ENCODE results near the gene PTPRT. TPM values are rescaled to one million over a fixed set of nuclear protein-coding genes. Genes with fewer than 3 reads are reported as not detected.

The PTPRT gene
- total RNA-seq, 1 donor = under 0.01 TPM

GRCh38 chr20:42097741-42098140, 1092.0 kb downstream of the PTPRT start:
- H3K4me1 ChIP-seq (ENCODE audit: insufficient read depth, low read length) = no peaks in the 10 kb centered on the region
- H3K4me3 ChIP-seq (ENCODE audit: low read length) = no peak overlapping the region
- no peaks in the 10 kb centered on the region for H3K27me3 ChIP-seq (ENCODE audit: insufficient read depth, low read length)
- no peaks in the 10 kb centered on the region for H3K9me3 ChIP-seq (ENCODE audit: low read depth, low read length)

GRCh38 chr20:42095221-42095620, 1094.5 kb downstream of the PTPRT start:
- Histone ChIP-seq H3K4me3 (ENCODE audit: low read length) (no peak overlapping the region), H3K4me1 (ENCODE audit: insufficient read depth, low read length) (no peaks in the 10 kb centered on the region)

GRCh38 chr20:42093542-42094440, 1095.9 kb downstream of the PTPRT start:
- Histone ChIP-seq H3K4me3 (ENCODE audit: low read length) (no peak overlapping the region), H3K9me3 (ENCODE audit: low read depth, low read length) (no peaks in the 10 kb centered on the region), H3K27me3 (ENCODE audit: insufficient read depth, low read length) (no peaks in the 10 kb centered on the region), H3K4me1 (ENCODE audit: insufficient read depth, low read length) (no peaks in the 10 kb centered on the region)

More at GRCh38 chr20:42095221-42095620, 1094.5 kb downstream of the PTPRT start:
- no peaks in the 10 kb centered on the region for H3K27me3 ChIP-seq (ENCODE audit: insufficient read depth, low read length)
- no peaks in the 10 kb centered on the region for H3K9me3 ChIP-seq (ENCODE audit: low read depth, low read length)

- Histone ChIP-seq H3K9me3 (ENCODE audit: low read depth, low read length) (no peaks in the 10 kb centered on the region), H3K27me3 (ENCODE audit: insufficient read depth, low read length) (no peaks in the 10 kb centered on the region), H3K4me3 (ENCODE audit: low read length) (no peak overlapping the region), H3K4me1 (ENCODE audit: insufficient read depth, low read length) (no peaks in the 10 kb centered on the region)
Measured at GRCh38 chr20:42093041-42093440, 1096.7 kb downstream of the PTPRT start.

GRCh38 chr20:42085366-42085765, 1104.3 kb downstream of the PTPRT start:
- no peaks in the 10 kb centered on the region for H3K4me1 ChIP-seq (ENCODE audit: insufficient read depth, low read length)
- no peaks in the 10 kb centered on the region for H3K27me3 ChIP-seq (ENCODE audit: insufficient read depth, low read length)

GRCh38 chr20:42083280-42083679, 1106.4 kb downstream of the PTPRT start:
- Histone ChIP-seq H3K4me1 (ENCODE audit: insufficient read depth, low read length) (no peaks in the 10 kb centered on the region), H3K4me3 (ENCODE audit: low read length) (no peak overlapping the region)

More at GRCh38 chr20:42085366-42085765, 1104.3 kb downstream of the PTPRT start:
- Histone ChIP-seq H3K9me3 (ENCODE audit: low read depth, low read length) (no peaks in the 10 kb centered on the region), H3K4me3 (ENCODE audit: low read length) (no peak overlapping the region)

GRCh38 chr20:42082611-42083010, 1107.1 kb downstream of the PTPRT start:
- Histone ChIP-seq H3K9me3 (ENCODE audit: low read depth, low read length) (no peaks in the 10 kb centered on the region), H3K4me1 (ENCODE audit: insufficient read depth, low read length) (no peaks in the 10 kb centered on the region), H3K4me3 (ENCODE audit: low read length) (no peak overlapping the region)

More at GRCh38 chr20:42083280-42083679, 1106.4 kb downstream of the PTPRT start:
- Histone ChIP-seq H3K9me3 (ENCODE audit: low read depth, low read length) (no peaks in the 10 kb centered on the region), H3K27me3 (ENCODE audit: insufficient read depth, low read length) (no peaks in the 10 kb centered on the region)

GRCh38 chr20:42080956-42081355, 1108.8 kb downstream of the PTPRT start:
- no peaks in the 10 kb centered on the region for H3K4me1 ChIP-seq (ENCODE audit: insufficient read depth, low read length)
- H3K9me3 ChIP-seq (ENCODE audit: low read depth, low read length) = no peaks in the 10 kb centered on the region
- H3K4me3 ChIP-seq (ENCODE audit: low read length) = no peak overlapping the region
- H3K27me3 ChIP-seq (ENCODE audit: insufficient read depth, low read length) = no peaks in the 10 kb centered on the region

More at GRCh38 chr20:42082611-42083010, 1107.1 kb downstream of the PTPRT start:
- H3K27me3 ChIP-seq (ENCODE audit: insufficient read depth, low read length) = no peaks in the 10 kb centered on the region

- H3K27me3 ChIP-seq (ENCODE audit: insufficient read depth, low read length) = no peaks in the 10 kb centered on the region
- no peaks in the 10 kb centered on the region for H3K9me3 ChIP-seq (ENCODE audit: low read depth, low read length)
- H3K4me1 ChIP-seq (ENCODE audit: insufficient read depth, low read length) = no peaks in the 10 kb centered on the region
- no peak overlapping the region for H3K4me3 ChIP-seq (ENCODE audit: low read length)
Measured at GRCh38 chr20:42074944-42075343, 1114.8 kb downstream of the PTPRT start.

- Histone ChIP-seq H3K27me3 (ENCODE audit: insufficient read depth, low read length) (no peaks in the 10 kb centered on the region), H3K4me1 (ENCODE audit: insufficient read depth, low read length) (no peaks in the 10 kb centered on the region), H3K9me3 (ENCODE audit: low read depth, low read length) (no peaks in the 10 kb centered on the region), H3K4me3 (ENCODE audit: low read length) (no peak overlapping the region)
Measured at GRCh38 chr20:42067596-42067995, 1122.1 kb downstream of the PTPRT start.

GRCh38 chr20:42067174-42067573, 1122.5 kb downstream of the PTPRT start:
- no peaks in the 10 kb centered on the region for H3K9me3 ChIP-seq (ENCODE audit: low read depth, low read length)
- no peaks in the 10 kb centered on the region for H3K27me3 ChIP-seq (ENCODE audit: insufficient read depth, low read length)
- H3K4me3 ChIP-seq (ENCODE audit: low read length) = no peak overlapping the region
- no peaks in the 10 kb centered on the region for H3K4me1 ChIP-seq (ENCODE audit: insufficient read depth, low read length)

GRCh38 chr20:42063141-42063540, 1126.6 kb downstream of the PTPRT start:
- H3K4me1 ChIP-seq (ENCODE audit: insufficient read depth, low read length) = no peaks in the 10 kb centered on the region
- H3K27me3 ChIP-seq (ENCODE audit: insufficient read depth, low read length) = no peaks in the 10 kb centered on the region
- no peaks in the 10 kb centered on the region for H3K9me3 ChIP-seq (ENCODE audit: low read depth, low read length)
- no peak overlapping the region for H3K4me3 ChIP-seq (ENCODE audit: low read length)

GRCh38 chr20:42053350-42053749, 1136.4 kb downstream of the PTPRT start:
- Histone ChIP-seq H3K9me3 (ENCODE audit: low read depth, low read length) (no peaks in the 10 kb centered on the region), H3K4me1 (ENCODE audit: insufficient read depth, low read length) (no peaks in the 10 kb centered on the region), H3K4me3 (ENCODE audit: low read length) (no peak overlapping the region), H3K27me3 (ENCODE audit: insufficient read depth, low read length) (no peaks in the 10 kb centered on the region)

GRCh38 chr20:42051921-42052320, 1137.8 kb downstream of the PTPRT start:
- no peaks in the 10 kb centered on the region for H3K9me3 ChIP-seq (ENCODE audit: low read depth, low read length)
- no peaks in the 10 kb centered on the region for H3K27me3 ChIP-seq (ENCODE audit: insufficient read depth, low read length)
- no peak overlapping the region for H3K4me3 ChIP-seq (ENCODE audit: low read length)
- H3K4me1 ChIP-seq (ENCODE audit: insufficient read depth, low read length) = no peaks in the 10 kb centered on the region

- Histone ChIP-seq H3K27me3 (ENCODE audit: insufficient read depth, low read length) (no peaks in the 10 kb centered on the region), H3K9me3 (ENCODE audit: low read depth, low read length) (no peaks in the 10 kb centered on the region), H3K4me1 (ENCODE audit: insufficient read depth, low read length) (no peaks in the 10 kb centered on the region), H3K4me3 (ENCODE audit: low read length) (no peak overlapping the region)
Measured at GRCh38 chr20:42046371-42047085, 1143.2 kb downstream of the PTPRT start.

Measured in mononuclear cell (primary cell).